ENCODE results near the gene CNTN5.
"Not testable (repeated sequence)": the region's sequence is repeated elsewhere in the genome, so short reads cannot be mapped to it uniquely, and the experiment has no call there.

CNTN5 gene

DNA sequence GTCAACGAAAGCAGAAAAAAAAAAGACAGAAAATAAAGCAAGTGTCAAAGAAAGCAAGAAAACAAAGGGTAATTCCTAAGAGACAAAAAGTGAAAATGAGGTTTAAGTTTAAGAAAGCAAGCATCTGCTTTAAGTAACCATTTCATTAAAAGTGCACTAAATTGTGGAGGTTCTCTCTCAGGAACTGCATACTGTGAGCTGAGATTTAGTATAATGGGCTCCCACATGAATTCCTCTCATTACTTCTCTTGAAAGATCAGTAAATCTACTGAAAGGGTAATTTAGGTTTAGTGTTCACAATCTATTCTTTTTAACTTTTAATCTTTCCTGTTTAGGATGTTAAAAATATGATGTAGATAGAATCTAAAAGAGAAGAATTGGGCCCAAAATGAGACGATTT, 1201.0 kb downstream of the CNTN5 start:
- Histone ChIP-seq H3K9me3 (ENCODE audit: control insufficient read depth, low read length) (no peaks in the 10 kb centered on the region), H3K27me3 (ENCODE audit: control insufficient read depth, insufficient read depth, low read length) (no peaks in the 10 kb centered on the region), H3K4me1 (ENCODE audit: control insufficient read depth, insufficient read depth, low read length) (no peaks in the 10 kb centered on the region), H3K4me3 (ENCODE audit: low read length) (no peak overlapping the region), H3K36me3 (ENCODE audit: control insufficient read depth, insufficient read depth, low read length) (no peaks in the 10 kb centered on the region), H3K9ac (ENCODE audit: low read length) (no peak overlapping the region)

DNA sequence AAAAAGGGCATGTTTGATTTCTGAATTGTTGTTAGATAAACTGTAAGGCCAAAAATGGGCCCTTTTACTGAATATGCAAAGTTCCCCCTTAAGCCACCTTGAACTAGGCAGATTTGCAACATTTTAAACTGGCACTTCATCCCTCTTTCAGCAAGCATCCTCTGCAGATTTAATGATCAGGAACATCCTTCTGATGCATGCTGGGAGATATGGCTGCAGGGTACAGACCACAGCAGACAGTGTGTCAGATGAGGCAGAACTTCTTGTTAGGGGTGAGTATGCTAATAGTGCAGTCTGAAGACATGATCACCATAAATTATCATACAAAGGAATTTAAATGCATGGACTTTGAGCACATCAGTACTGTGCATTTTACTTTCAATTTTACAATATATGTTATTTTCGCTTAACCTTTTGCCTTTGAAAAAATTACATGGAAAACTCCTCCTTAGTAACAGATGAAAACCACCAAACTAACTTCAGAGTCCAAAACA, 1203.8 kb downstream of the CNTN5 start:
- H3K4me1 ChIP-seq (ENCODE audit: control insufficient read depth, insufficient read depth, low read length) = no peaks in the 10 kb centered on the region
- H3K9ac ChIP-seq (ENCODE audit: low read length) = no peak overlapping the region
- H3K27me3 ChIP-seq (ENCODE audit: control insufficient read depth, insufficient read depth, low read length) = no peaks in the 10 kb centered on the region
- H3K9me3 ChIP-seq (ENCODE audit: control insufficient read depth, low read length) = no peaks in the 10 kb centered on the region
- H3K36me3 ChIP-seq (ENCODE audit: control insufficient read depth, insufficient read depth, low read length) = no peaks in the 10 kb centered on the region
- no peak overlapping the region for H3K4me3 ChIP-seq (ENCODE audit: low read length)

DNA sequence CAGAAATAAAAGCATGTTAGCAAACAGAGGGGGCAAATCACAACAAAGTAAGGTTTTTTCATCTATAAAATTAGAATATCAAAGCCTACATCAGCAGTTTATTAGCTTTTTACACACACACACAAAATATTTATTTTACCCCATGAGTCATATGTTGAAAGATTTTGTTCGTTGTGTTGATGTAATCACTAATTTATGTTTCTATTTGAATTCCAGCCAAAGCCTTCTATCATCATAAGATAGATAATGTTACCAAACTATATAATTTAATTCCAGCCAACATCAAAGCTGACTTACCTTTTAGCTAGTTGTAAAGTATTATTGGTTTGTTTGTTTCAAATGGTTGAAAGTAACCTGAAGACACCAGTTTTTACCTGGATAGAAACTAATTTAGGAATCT, 1208.3 kb downstream of the CNTN5 start:
- Histone ChIP-seq H3K4me1 (ENCODE audit: control insufficient read depth, insufficient read depth, low read length) (no peaks in the 10 kb centered on the region), H3K9me3 (ENCODE audit: control insufficient read depth, low read length) (no peaks in the 10 kb centered on the region), H3K27me3 (ENCODE audit: control insufficient read depth, insufficient read depth, low read length) (no peaks in the 10 kb centered on the region)

DNA sequence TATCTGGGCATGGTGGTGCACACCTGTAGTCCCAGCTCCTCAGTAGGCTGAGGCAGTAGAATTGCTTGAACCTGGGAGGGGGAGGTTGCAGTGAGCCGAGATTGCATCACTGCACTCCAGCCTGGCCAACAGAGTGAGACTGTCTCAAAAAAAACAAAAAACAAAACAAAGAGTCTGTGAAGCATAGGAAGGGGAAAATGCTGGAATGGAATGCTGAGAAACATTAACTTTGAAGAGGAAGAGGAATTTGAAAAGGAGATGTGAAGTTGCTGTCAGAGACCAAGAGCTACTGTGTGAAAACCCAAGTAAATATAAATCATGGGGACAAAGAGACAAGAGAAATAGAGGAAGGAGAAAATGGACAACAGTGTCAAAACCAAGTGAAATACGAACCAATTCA, 1211.3 kb downstream of the CNTN5 start:
- Histone ChIP-seq H3K9ac (ENCODE audit: low read length) (no peak overlapping the region), H3K27me3 (ENCODE audit: control insufficient read depth, insufficient read depth, low read length) (no peaks in the 10 kb centered on the region), H3K4me3 (ENCODE audit: low read length) (no peak overlapping the region), H3K36me3 (ENCODE audit: control insufficient read depth, insufficient read depth, low read length) (no peaks in the 10 kb centered on the region), H3K9me3 (ENCODE audit: control insufficient read depth, low read length) (no peaks in the 10 kb centered on the region), H3K4me1 (ENCODE audit: control insufficient read depth, insufficient read depth, low read length) (no peaks in the 10 kb centered on the region)

More for the DNA sequence above, 1208.3 kb downstream of the CNTN5 start:
- Histone ChIP-seq H3K4me3 (ENCODE audit: low read length) (no peak overlapping the region), H3K36me3 (ENCODE audit: control insufficient read depth, insufficient read depth, low read length) (no peaks in the 10 kb centered on the region), H3K9ac (ENCODE audit: low read length) (no peak overlapping the region)

DNA sequence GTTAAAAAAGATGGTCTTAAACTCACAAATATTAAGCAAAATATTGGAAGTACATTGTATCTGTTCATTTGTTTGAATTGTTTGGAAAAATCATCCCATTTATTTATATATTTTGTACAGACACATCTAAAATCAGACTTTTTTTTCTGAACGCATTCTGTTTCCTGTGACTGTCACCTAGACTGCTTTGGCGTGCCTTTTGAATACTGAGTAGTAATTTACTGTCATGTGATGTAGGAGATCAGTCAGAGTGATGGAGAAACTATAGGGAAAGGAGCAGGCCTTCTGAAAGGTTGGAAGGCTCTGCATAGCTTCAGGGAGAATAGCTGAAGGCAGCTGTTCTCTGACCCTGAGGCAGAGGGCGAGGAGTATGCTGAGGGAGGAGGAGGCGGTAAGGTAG, 1214.3 kb downstream of the CNTN5 start:
- no peaks in the 10 kb centered on the region for H3K4me1 ChIP-seq (ENCODE audit: control insufficient read depth, insufficient read depth, low read length)
- H3K27me3 ChIP-seq (ENCODE audit: control insufficient read depth, insufficient read depth, low read length) = no peaks in the 10 kb centered on the region
- H3K4me3 ChIP-seq (ENCODE audit: low read length) = no peak overlapping the region
- H3K9ac ChIP-seq (ENCODE audit: low read length) = no peak overlapping the region
- no peaks in the 10 kb centered on the region for H3K36me3 ChIP-seq (ENCODE audit: control insufficient read depth, insufficient read depth, low read length)
- no peaks in the 10 kb centered on the region for H3K9me3 ChIP-seq (ENCODE audit: control insufficient read depth, low read length)

DNA sequence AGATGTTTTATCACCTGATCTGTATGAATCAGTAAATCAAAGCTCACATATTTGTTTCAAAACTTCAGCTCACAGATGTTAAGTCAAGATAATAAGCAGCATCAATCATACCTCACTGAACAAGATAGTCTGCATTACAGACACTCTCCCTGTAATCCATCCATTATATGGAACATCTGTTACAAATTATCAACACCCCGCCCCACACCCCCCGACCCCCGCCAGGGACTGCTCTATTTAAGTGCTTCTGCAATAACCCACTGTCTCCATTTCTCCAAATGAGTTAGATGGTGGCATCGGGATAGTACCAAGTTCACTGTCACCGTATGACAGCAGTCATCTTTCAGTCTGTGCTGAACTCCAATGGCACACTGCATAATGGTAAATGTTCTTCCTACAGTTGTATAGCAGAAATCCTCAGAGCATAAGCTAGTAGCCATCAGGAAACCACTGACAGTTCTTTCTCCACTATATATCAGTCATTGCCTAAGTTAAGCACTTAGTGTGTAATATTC, 1219.3 kb downstream of the CNTN5 start:
- Histone ChIP-seq H3K27me3 (ENCODE audit: control insufficient read depth, insufficient read depth, low read length) (no peaks in the 10 kb centered on the region), H3K4me1 (ENCODE audit: control insufficient read depth, insufficient read depth, low read length) (no peaks in the 10 kb centered on the region), H3K4me3 (ENCODE audit: low read length) (no peak overlapping the region), H3K9ac (ENCODE audit: low read length) (no peak overlapping the region), H3K36me3 (ENCODE audit: control insufficient read depth, insufficient read depth, low read length) (no peaks in the 10 kb centered on the region), H3K9me3 (ENCODE audit: control insufficient read depth, low read length) (no peaks in the 10 kb centered on the region)

DNA sequence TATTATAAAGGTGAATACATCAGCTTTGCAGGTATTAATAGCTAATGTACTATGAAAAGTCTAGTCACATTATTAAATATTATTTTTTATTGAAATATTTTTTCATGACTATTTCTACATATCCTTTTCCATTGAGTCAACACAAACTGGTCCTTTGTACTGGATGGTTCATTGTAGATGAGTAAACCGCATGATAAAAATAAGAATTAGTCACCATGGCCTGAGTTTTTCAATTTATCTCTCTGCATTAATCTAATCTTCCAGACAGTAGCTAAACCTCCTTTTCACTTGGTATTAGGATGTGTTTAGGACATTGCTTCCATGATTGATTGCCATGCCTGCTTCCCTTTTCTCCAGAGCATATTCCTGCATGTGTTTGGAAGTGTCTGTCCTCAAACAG, 1227.0 kb downstream of the CNTN5 start:
- Histone ChIP-seq H3K9me3 (ENCODE audit: control insufficient read depth, low read length) (no peaks in the 10 kb centered on the region), H3K36me3 (ENCODE audit: control insufficient read depth, insufficient read depth, low read length) (no peaks in the 10 kb centered on the region), H3K4me3 (ENCODE audit: low read length) (no peak overlapping the region), H3K27me3 (ENCODE audit: control insufficient read depth, insufficient read depth, low read length) (no peaks in the 10 kb centered on the region), H3K9ac (ENCODE audit: low read length) (no peak overlapping the region), H3K4me1 (ENCODE audit: control insufficient read depth, insufficient read depth, low read length) (no peaks in the 10 kb centered on the region)

DNA sequence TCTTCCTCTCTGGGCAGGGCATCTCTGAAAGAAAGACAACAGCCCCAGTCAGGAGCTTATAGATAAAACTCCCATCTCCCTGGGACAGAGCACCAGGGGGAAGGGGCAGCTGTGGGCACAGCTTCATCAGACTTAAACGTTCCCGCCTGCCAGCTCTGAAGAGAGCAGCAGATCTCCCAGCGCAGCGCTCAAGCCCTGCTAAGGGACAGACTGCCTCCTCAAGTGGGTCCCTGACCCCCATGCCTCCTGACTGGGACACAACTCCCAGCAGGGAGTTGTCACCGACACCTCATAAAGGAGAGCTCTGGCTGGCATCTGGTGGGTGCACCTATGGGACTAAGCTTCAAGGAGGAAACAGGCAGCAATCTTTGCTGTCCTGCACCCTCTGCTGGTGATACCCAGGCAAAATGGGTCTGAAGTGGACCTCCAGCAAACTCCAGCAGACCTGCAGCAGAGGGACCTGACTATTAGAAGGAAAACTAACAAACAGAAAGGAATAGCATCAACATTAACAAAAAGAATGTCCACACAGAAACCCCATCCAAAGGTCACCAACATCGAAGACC, 1236.6 kb downstream of the CNTN5 start:
- H3K4me3 ChIP-seq (ENCODE audit: low read length); H3K36me3 ChIP-seq (ENCODE audit: control insufficient read depth, insufficient read depth, low read length); H3K9me3 ChIP-seq (ENCODE audit: control insufficient read depth, low read length); H3K4me1 ChIP-seq (ENCODE audit: control insufficient read depth, insufficient read depth, low read length); H3K9ac ChIP-seq (ENCODE audit: low read length); H3K27me3 ChIP-seq (ENCODE audit: control insufficient read depth, insufficient read depth, low read length): not testable (repeated sequence)

DNA sequence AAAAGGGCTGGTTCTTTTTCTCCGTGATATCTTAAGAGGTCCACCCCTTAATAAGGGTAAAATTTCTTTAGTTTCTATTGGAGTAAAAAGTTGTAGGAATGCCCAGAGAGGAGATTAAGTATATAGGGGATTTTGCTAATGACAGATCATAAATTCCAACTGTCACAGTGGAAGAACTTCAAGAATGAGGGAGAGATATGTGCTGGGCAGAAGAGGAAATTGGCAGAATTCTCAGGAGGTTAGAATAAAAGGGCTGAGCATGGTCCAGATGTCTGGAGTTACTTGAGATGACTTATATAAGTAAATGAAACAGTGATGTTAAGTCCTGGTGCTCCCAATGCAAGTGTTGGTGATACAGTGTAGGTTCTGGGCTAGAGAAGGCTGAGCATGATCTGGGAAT, 1248.8 kb downstream of the CNTN5 start:
- no peak overlapping the region for H3K4me3 ChIP-seq (ENCODE audit: low read length)
- H3K9me3 ChIP-seq (ENCODE audit: control insufficient read depth, low read length) = no peaks in the 10 kb centered on the region
- H3K36me3 ChIP-seq (ENCODE audit: control insufficient read depth, insufficient read depth, low read length) = no peaks in the 10 kb centered on the region
- H3K9ac ChIP-seq (ENCODE audit: low read length) = no peak overlapping the region
- no peaks in the 10 kb centered on the region for H3K4me1 ChIP-seq (ENCODE audit: control insufficient read depth, insufficient read depth, low read length)
- no peaks in the 10 kb centered on the region for H3K27me3 ChIP-seq (ENCODE audit: control insufficient read depth, insufficient read depth, low read length)

DNA sequence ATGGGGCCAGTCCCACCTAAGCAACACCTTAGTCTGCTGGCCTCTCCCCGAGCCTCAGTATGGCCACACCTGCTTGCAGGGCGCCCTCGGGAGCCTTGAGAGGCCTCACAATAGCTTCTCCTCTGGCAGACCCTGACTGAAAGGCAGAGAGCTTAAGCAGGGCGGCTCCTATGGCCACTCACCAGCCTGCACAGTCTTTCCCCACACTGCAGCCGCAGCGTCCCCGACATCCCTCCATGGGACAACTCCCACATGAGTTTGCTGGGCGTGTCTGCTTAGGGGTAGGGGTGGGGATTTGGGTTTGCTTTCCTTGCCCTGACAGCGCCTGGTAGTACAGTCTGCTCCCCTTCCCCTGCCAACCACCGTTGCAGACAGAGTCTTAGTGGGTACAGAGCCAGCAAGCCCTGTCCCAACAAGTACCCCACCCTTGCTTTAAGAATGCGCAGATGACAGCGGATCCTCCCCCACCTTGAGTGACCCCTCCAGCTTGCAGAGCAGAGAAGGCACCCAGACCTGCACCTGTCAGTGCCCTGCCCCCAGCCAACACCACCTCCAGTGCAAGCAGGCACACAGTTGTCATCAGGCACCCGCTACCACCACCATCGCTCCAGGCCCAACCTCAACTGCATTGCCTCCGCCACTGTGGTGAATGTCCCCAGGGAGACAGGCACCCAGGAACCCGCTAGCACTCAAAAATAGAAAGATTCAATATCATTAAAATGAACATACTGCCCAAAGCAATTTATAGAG, 1252.5 kb downstream of the CNTN5 start:
- Histone ChIP-seq H3K4me3 (ENCODE audit: low read length) (no peak overlapping the region), H3K9me3 (ENCODE audit: control insufficient read depth, low read length) (no peaks in the 10 kb centered on the region), H3K9ac (ENCODE audit: low read length) (no peak overlapping the region), H3K36me3 (ENCODE audit: control insufficient read depth, insufficient read depth, low read length) (no peaks in the 10 kb centered on the region), H3K27me3 (ENCODE audit: control insufficient read depth, insufficient read depth, low read length) (no peaks in the 10 kb centered on the region), H3K4me1 (ENCODE audit: control insufficient read depth, insufficient read depth, low read length) (no peaks in the 10 kb centered on the region)

DNA sequence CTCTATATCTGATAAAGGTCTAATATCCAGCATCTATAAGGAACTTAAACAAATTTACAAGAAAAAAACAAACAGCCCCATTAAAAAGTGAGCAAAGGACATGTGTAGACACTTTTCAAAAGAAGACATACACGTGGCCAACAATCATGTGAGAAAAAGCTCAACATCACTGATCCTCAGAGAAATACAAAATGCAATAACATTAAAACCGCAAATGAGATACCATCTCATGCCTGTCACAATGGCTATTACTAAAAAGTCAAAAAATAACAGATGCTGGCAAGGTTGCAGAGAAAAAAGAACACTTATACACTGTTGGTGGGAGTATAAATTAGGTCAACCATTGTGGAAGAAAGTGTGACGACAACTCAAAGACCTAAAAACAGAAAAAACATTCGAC, 1253.7 kb downstream of the CNTN5 start:
- H3K4me1 ChIP-seq (ENCODE audit: control insufficient read depth, insufficient read depth, low read length); H3K9me3 ChIP-seq (ENCODE audit: control insufficient read depth, low read length); H3K27me3 ChIP-seq (ENCODE audit: control insufficient read depth, insufficient read depth, low read length); H3K4me3 ChIP-seq (ENCODE audit: low read length); H3K9ac ChIP-seq (ENCODE audit: low read length); H3K36me3 ChIP-seq (ENCODE audit: control insufficient read depth, insufficient read depth, low read length): not testable (repeated sequence)

DNA sequence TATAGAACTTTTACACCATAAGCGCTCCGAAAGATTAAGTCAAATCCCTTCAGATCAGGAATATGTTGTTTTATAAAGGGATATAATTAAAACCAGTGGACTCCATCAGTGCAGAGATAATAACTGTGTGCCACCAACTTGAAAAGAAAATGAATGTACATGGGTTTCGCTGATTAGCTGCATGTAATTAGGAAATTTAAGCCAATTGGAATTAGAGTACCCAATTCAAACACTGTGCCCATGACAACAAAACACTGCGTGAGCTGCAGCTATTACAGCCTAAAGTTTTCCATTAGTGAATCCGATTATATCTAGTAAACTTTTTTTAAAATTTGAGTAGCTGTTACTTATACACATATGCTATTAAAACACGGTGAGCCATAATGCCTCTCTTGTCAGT, 1274.0 kb downstream of the CNTN5 start:
- Histone ChIP-seq H3K9me3 (ENCODE audit: control insufficient read depth, low read length) (no peaks in the 10 kb centered on the region), H3K4me1 (ENCODE audit: control insufficient read depth, insufficient read depth, low read length) (no peaks in the 10 kb centered on the region), H3K4me3 (ENCODE audit: low read length) (no peak overlapping the region), H3K9ac (ENCODE audit: low read length) (no peak overlapping the region), H3K36me3 (ENCODE audit: control insufficient read depth, insufficient read depth, low read length) (no peaks in the 10 kb centered on the region), H3K27me3 (ENCODE audit: control insufficient read depth, insufficient read depth, low read length) (no peaks in the 10 kb centered on the region)

Data from mucosa of stomach (tissue), 1 donor.